Activated T-cell treated with anti-CD3 and anti-CD28 coated beads, Interleukin-2, amount 50 U/mL, for 24 hours (primary cell): ENCODE data around the gene CROCC2.
"Not testable (repeated sequence)": the region's sequence is repeated elsewhere in the genome, so short reads cannot be mapped to it uniquely, and the experiment has no call there.

Experiments used
- DNase-seq: peaks from one replicate; pipeline ENCODE4 v3.0.0-alpha.2; 2020
- H3K27ac Mint-ChIP-seq: 2 replicates; pipeline ENCODE4 v1.8.0; 2020; ENCODE audit warnings: mild to moderate bottlenecking, mixed read lengths
- H3K27me3 Mint-ChIP-seq: 2 replicates; pipeline ENCODE4 v1.8.0; 2020; ENCODE audit warnings: mixed read lengths
- H3K36me3 Mint-ChIP-seq: 2 replicates; pipeline ENCODE4 v1.8.0; 2020; ENCODE audit warnings: low read depth, mixed read lengths
- H3K4me1 Mint-ChIP-seq: 2 replicates; pipeline ENCODE4 v1.8.0; 2020; ENCODE audit warnings: low read depth, mixed read lengths
- H3K4me3 Mint-ChIP-seq: 2 replicates; pipeline ENCODE4 v1.8.0; 2020; ENCODE audit warnings: mild to moderate bottlenecking, moderate library complexity, mixed read lengths
- H3K9me3 Mint-ChIP-seq: 2 replicates; pipeline ENCODE4 v1.8.0; 2020; ENCODE audit warnings: mixed read lengths

CROCC2 gene

GRCh38 chr2:240972636-240973521 lies 66.7 kb downstream of the CROCC2 start:
- DNase-seq: no peak
- Mint-ChIP-seq H3K27me3 (peaks cover 12% of the 10 kb centered on the region), H3K9me3 (peaks cover 3% of the 10 kb centered on the region), H3K36me3 (no peaks in the 10 kb centered on the region), H3K4me1 (peaks cover 10% of the 10 kb centered on the region), H3K27ac (no peak overlapping the region), H3K4me3 (no peak overlapping the region)

- Mint-ChIP-seq H3K36me3 (no peaks in the 10 kb centered on the region), H3K4me1 (peaks cover 10% of the 10 kb centered on the region), H3K27ac (peak overlapping the region; percentile 14), H3K9me3 (peaks cover 3% of the 10 kb centered on the region), H3K27me3 (peaks cover 12% of the 10 kb centered on the region), H3K4me3 (no peak overlapping the region)
- DNase-seq: no peak
These were observed 68.8 kb downstream of the CROCC2 start for GRCh38 chr2:240974771-240975572.

GRCh38 chr2:240975903-240976302 lies 69.8 kb downstream of the CROCC2 start:
- DNase-seq, H3K4me3 Mint-ChIP-seq, H3K27ac Mint-ChIP-seq, H3K4me1 Mint-ChIP-seq, H3K36me3 Mint-ChIP-seq, H3K9me3 Mint-ChIP-seq: not testable (repeated sequence)
- peaks cover 12% of the 10 kb centered on the region for H3K27me3 Mint-ChIP-seq

GRCh38 chr2:240981280-240981679 lies 75.1 kb downstream of the CROCC2 start:
- H3K4me3 Mint-ChIP-seq: no peak overlapping the region
- no peaks in the 10 kb centered on the region for H3K36me3 Mint-ChIP-seq
- H3K4me1 Mint-ChIP-seq: peaks cover 4% of the 10 kb centered on the region
- DNase-seq: no peak
- no peaks in the 10 kb centered on the region for H3K9me3 Mint-ChIP-seq
- H3K27me3 Mint-ChIP-seq: peaks cover 2% of the 10 kb centered on the region
- H3K27ac Mint-ChIP-seq: no peak overlapping the region

- Mint-ChIP-seq H3K27me3 (peaks cover 2% of the 10 kb centered on the region), H3K27ac (no peak overlapping the region), H3K4me1 (peaks cover 4% of the 10 kb centered on the region), H3K9me3 (no peaks in the 10 kb centered on the region), H3K36me3 (no peaks in the 10 kb centered on the region), H3K4me3 (no peak overlapping the region)
- DNase-seq: no peak
These were observed 76.0 kb downstream of the CROCC2 start for GRCh38 chr2:240981871-240982800.

GRCh38 chr2:240982821-240983281 lies 76.7 kb downstream of the CROCC2 start:
- peaks cover 4% of the 10 kb centered on the region for H3K4me1 Mint-ChIP-seq
- no peaks in the 10 kb centered on the region for H3K36me3 Mint-ChIP-seq
- peaks cover 2% of the 10 kb centered on the region for H3K27me3 Mint-ChIP-seq
- H3K9me3 Mint-ChIP-seq: no peaks in the 10 kb centered on the region
- H3K27ac Mint-ChIP-seq: no peak overlapping the region
- H3K4me3 Mint-ChIP-seq: no peak overlapping the region
- no peak for DNase-seq

GRCh38 chr2:240983361-240983995 lies 77.3 kb downstream of the CROCC2 start:
- Mint-ChIP-seq H3K27me3 (peaks cover 2% of the 10 kb centered on the region), H3K36me3 (no peaks in the 10 kb centered on the region), H3K4me1 (peaks cover 4% of the 10 kb centered on the region), H3K4me3 (no peak overlapping the region), H3K27ac (no peak overlapping the region), H3K9me3 (no peaks in the 10 kb centered on the region)
- DNase-seq: peak; percentile 68

- peaks cover 2% of the 10 kb centered on the region for H3K27me3 Mint-ChIP-seq
- no peaks in the 10 kb centered on the region for H3K9me3 Mint-ChIP-seq
- no peaks in the 10 kb centered on the region for H3K36me3 Mint-ChIP-seq
- no peak overlapping the region for H3K27ac Mint-ChIP-seq
- H3K4me1 Mint-ChIP-seq: peaks cover 4% of the 10 kb centered on the region
- no peak overlapping the region for H3K4me3 Mint-ChIP-seq
- DNase-seq: no peak
These were observed 77.9 kb downstream of the CROCC2 start for GRCh38 chr2:240983996-240984498.

- no peaks in the 10 kb centered on the region for H3K9me3 Mint-ChIP-seq
- H3K36me3 Mint-ChIP-seq: no peaks in the 10 kb centered on the region
- no peak overlapping the region for H3K27ac Mint-ChIP-seq
- no peak overlapping the region for H3K4me3 Mint-ChIP-seq
- peaks cover 4% of the 10 kb centered on the region for H3K4me1 Mint-ChIP-seq
- peaks cover 1% of the 10 kb centered on the region for H3K27me3 Mint-ChIP-seq
- no peak for DNase-seq
These were observed 80.0 kb downstream of the CROCC2 start for GRCh38 chr2:240985881-240986786.

GRCh38 chr2:240986787-240987411 lies 80.8 kb downstream of the CROCC2 start:
- Mint-ChIP-seq H3K27me3 (no peaks in the 10 kb centered on the region), H3K4me3 (no peak overlapping the region), H3K27ac (no peak overlapping the region), H3K36me3 (no peaks in the 10 kb centered on the region), H3K9me3 (no peaks in the 10 kb centered on the region), H3K4me1 (peaks cover 4% of the 10 kb centered on the region)
- DNase-seq: no peak

GRCh38 chr2:240987588-240987987 lies 81.5 kb downstream of the CROCC2 start:
- Mint-ChIP-seq H3K27ac (no peak overlapping the region), H3K27me3 (no peaks in the 10 kb centered on the region), H3K36me3 (no peaks in the 10 kb centered on the region), H3K9me3 (no peaks in the 10 kb centered on the region), H3K4me3 (no peak overlapping the region), H3K4me1 (peaks cover 4% of the 10 kb centered on the region)
- no peak for DNase-seq

- no peak overlapping the region for H3K4me3 Mint-ChIP-seq
- H3K27me3 Mint-ChIP-seq: no peaks in the 10 kb centered on the region
- no peak for DNase-seq
- H3K9me3 Mint-ChIP-seq: no peaks in the 10 kb centered on the region
- H3K4me1 Mint-ChIP-seq: peaks cover under 1% of the 10 kb centered on the region
- no peak overlapping the region for H3K27ac Mint-ChIP-seq
- no peaks in the 10 kb centered on the region for H3K36me3 Mint-ChIP-seq
These were observed 82.0 kb downstream of the CROCC2 start for GRCh38 chr2:240988146-240988545.
